Measurements from ENCODE around the gene MDM4.
"Not testable (repeated sequence)": the region's sequence is repeated elsewhere in the genome, so short reads cannot be mapped to it uniquely, and the experiment has no call there.

MDM4 gene

GRCh38 chr1:204513117-204513716, 3.0 kb upstream of the MDM4 start:
- DNase-seq (ENCODE audit: low read depth in 1 of 2, low spot score in 1 of 2) = peak in 1 of 2 donors; percentile 21

DNA sequence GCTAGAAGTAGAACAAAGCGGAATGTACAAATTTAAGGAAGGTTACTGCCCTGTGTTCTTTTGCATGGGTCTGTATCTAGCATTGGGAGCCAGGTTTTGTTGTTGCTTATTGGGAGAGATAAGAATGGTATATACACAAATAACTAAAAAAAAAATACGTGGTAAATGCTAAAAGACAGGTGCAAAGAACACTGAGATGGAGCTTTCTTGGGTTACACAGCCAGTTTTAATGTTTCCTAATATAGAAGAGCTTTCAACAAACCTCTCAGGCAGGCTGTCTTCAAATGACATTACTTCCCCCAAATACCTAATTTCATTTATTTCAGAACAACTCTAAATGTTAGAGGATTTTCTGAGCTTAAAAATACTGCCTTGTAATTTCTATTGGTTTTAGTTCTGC, 1.4 kb upstream of the MDM4 start:
- no peak for DNase-seq (ENCODE audit: low read depth in 1 of 2, low spot score in 1 of 2)

DNA sequence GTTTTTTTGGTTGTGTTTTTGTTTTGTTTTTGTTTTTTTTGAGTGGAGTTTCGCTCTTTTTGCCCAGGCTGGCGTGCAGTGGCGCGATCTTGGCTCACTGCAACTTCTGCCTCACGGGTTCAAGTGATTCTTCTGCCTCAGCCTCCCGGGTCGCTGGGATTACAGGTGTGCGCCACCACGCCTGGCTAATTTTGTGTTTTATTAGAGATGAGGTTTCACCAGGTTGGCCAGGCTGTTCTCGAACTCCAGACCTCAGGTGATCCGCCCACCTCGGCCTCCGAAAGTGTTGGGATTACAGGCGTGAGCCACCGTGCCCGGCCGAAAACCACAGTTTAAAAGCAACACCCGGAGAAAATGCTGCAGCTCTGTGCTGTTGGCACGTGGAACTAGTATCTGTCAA, 1.2 kb downstream of the MDM4 start:
- DNase-seq (ENCODE audit: low read depth in 1 of 2, low spot score in 1 of 2) = not testable (repeated sequence)

- DNase-seq (ENCODE audit: low read depth in 1 of 2, low spot score in 1 of 2) = peak in 1 of 2 donors; percentile 43
Observed at GRCh38 chr1:204520834-204521709, 4.9 kb downstream of the MDM4 start.

GRCh38 chr1:204521941-204522521, 5.8 kb downstream of the MDM4 start:
- not testable (repeated sequence) for DNase-seq (ENCODE audit: low read depth in 1 of 2, low spot score in 1 of 2)

DNA sequence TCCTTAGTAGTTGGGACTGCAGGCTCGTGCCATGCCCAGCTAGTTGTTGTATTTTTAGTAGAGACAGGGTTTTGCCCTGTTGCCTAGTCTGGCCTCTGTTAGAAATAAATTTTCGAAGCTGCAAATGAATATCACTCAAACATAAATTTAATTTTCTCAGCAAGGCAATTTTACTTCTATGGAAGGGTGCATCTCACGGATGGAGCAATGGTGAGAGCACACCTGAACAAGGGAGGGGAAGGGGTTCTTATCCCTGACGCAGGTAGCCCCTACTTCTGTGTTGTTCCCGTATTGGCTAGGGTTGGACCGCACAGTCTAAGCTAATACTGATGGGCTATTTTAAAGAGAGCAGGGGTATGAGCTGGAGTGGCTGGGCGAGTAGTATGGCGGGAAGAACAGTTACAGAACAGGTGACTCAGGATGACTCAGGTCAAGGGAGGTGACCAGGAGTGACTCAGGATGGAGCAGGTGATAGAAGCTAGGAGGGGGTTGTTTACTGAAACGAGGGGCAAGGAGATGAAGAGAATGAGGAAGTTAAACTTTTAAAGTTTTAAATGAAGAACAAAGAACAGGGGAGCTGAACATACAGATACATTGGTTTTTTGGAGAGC, 7.5 kb downstream of the MDM4 start:
- DNase-seq (ENCODE audit: low read depth in 1 of 2, low spot score in 1 of 2) = no peak

DNA sequence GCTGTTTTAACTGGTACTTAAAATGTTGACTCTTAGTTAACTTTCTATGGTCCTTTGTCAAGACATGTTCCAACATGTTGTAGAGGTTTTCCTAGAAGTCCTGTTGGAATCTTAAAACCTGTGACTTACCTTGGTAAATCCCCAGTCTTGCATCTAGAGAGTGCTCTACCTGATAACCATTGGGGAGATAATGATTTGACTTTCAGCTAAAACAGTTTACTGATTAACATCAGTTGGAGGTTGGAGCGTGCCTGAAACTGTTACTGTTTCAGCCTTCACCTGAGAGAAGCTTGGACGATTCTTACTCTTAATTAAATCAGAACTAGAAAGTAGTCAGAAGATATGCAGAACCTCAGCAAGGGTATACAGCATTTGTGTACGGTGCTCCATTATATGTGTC, 8.8 kb downstream of the MDM4 start:
- DNase-seq (ENCODE audit: low read depth in 1 of 2, low spot score in 1 of 2) = no peak

DNA sequence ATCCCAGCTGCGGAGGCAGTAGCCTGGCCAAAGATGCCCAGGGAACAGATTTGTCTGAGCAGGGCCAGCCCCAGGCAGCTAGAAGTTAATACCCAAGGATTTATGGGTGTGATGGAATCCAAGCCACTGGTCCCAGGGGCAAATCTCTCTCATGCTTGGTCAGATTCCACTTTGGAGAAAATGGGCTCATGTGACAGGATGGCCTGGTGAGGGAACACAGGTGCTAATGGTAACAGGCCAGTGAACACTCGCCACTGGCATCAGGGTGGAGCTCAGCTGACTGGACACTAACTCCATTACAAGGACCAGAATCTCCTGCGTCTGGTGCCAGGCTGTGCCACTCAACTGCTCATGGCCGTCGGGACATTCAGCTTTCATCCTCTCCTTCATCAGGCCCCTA, 12.0 kb downstream of the MDM4 start:
- no peak for DNase-seq (ENCODE audit: low read depth in 1 of 2, low spot score in 1 of 2)

DNA sequence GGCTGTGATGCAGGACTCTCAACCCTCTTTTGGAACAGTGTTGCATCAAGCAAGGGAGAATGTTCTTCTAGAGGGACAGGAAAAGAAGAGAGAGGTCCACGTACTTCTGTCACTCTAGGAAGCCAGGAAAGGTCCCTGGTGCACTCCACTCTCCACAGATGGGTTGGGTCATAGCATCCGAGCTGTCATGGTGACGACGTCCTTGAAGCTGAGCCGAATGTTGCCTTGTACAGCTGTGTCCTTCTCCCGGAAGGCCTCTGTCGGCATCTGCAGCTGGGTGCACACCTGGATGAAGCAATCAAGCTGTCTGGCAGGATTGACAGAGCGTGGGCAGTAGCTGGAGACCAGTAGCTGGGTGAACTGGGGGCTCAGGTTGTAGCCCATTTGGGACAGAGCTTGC, 12.5 kb downstream of the MDM4 start:
- no peak for DNase-seq (ENCODE audit: low read depth in 1 of 2, low spot score in 1 of 2)

- DNase-seq (ENCODE audit: low read depth in 1 of 2, low spot score in 1 of 2) = no peak
Observed at GRCh38 chr1:204529371-204529895, 13.2 kb downstream of the MDM4 start.

DNA sequence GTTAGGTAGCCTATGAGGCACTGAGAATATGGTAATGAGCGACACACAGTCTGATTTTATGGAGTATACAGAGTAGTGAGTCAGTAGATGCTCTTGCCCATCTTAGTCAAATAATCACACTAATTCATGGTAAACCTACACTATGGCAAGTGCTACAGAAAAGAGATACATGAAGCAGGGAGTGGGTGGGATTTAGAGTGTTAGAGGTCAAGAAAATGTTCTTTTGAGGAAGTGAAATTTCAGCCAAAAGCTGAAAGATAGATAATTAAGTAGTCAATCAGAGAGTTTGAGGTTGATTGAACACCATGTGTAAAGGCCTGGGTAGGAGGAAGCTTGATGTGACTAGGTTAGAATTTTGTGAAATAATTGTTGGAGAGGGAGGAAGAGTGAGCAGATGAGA, 14.7 kb downstream of the MDM4 start:
- DNase-seq (ENCODE audit: low read depth in 1 of 2, low spot score in 1 of 2) = no peak

- DNase-seq (ENCODE audit: low read depth in 1 of 2, low spot score in 1 of 2) = no peak
Observed at GRCh38 chr1:204532832-204533231, 16.6 kb downstream of the MDM4 start.

DNA sequence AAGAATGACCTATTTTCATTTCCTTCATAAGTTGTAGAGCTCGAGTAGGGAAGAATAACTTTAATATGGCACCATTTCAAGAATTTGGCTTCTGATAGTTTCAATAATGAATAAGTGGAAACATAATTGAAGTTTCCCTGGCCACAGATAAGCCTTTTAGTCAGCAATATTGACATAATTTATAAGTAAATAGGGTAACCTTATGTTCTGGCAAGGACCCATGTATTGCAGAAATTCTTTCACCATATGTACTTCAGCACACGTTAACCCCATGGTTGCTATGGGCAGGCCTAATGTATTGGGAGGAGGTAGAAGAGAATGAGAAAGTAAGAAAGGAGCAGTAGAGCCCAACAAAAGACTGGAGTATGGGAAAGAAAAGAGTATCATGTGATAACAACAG, 25.4 kb downstream of the MDM4 start:
- no peak for DNase-seq (ENCODE audit: low read depth in 1 of 2, low spot score in 1 of 2)

DNA sequence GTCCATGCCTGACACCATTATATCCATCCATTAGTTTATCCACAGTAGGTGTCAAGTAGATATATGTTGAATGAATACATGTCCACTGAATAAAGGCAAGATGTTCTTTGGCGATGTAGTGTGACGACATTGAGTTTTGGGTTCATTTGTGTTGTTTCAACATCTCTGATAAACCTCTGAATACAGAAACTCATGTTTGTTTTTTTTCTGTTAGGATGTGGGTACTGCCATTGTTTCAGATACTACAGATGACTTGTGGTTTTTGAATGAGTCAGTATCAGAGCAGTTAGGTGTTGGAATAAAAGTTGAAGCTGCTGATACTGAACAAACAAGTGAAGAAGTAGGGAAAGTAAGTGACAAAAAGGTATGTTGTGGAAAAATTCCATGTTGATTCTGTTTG, 28.1 kb downstream of the MDM4 start:
- DNase-seq (ENCODE audit: low read depth in 1 of 2, low spot score in 1 of 2) = no peak

- DNase-seq (ENCODE audit: low read depth in 1 of 2, low spot score in 1 of 2) = no peak
Observed at GRCh38 chr1:204545202-204545601, 29.0 kb downstream of the MDM4 start.

DNA sequence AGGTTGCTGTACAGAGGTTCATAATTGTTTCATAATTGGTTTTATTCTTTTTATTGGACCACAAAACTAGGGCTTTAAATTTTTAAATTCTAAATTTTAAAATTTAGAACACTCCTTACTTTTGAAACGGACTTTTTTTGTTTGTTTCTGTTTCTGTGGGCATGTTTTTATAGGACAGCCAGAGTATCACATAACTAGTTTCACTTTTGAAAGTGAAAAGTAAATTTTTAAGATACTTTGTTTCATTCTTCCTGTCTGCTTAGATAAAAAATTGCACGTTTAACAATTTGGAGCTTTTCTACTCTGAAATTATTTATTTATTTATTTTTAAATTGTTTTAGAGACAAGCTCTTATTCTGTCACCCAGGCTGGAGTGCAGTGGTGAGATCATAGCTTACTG, 29.7 kb downstream of the MDM4 start:
- no peak for DNase-seq (ENCODE audit: low read depth in 1 of 2, low spot score in 1 of 2)

DNA sequence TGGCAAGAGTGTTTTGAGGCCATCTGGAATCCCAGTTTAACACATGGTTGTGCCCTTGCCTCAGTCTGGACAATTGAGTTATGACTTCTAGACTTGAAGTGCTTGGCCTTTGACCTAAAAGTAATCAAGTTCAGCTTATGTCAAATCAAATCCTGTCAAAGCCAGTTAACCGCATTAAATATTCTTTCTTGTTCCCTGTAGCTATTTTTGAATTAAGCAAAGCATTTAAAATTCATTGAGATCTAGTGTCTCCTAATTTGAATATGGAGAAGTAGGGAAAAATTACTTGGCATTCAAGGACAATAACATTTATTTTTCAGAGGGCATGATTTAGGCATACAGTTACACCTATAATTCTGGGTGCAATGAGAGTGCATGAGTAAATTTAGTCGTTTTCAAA, 32.1 kb downstream of the MDM4 start:
- no peak for DNase-seq (ENCODE audit: low read depth in 1 of 2, low spot score in 1 of 2)

GRCh38 chr1:204549313-204549712, 33.1 kb downstream of the MDM4 start:
- DNase-seq (ENCODE audit: low read depth in 1 of 2, low spot score in 1 of 2) = no peak

DNA sequence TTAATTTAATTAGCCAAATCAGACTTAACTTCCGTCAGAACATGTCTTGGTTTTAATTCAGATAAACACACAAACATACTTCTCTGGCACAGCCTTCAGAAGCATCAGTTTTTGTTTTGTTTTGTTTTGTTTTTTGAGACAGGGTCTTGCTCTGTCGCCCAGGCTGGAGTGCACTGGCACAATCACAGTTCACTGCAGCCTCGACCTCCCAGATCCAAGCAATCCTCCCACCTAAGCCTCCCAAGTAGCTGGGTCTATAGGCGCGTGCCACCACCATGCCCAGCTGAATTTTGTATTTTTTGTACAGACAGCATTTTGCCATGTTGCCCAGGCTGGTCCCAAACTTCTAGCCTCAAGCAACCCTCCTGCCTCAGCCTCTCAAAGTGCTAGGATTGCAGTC, 34.7 kb downstream of the MDM4 start:
- DNase-seq (ENCODE audit: low read depth in 1 of 2, low spot score in 1 of 2) = no peak

DNA sequence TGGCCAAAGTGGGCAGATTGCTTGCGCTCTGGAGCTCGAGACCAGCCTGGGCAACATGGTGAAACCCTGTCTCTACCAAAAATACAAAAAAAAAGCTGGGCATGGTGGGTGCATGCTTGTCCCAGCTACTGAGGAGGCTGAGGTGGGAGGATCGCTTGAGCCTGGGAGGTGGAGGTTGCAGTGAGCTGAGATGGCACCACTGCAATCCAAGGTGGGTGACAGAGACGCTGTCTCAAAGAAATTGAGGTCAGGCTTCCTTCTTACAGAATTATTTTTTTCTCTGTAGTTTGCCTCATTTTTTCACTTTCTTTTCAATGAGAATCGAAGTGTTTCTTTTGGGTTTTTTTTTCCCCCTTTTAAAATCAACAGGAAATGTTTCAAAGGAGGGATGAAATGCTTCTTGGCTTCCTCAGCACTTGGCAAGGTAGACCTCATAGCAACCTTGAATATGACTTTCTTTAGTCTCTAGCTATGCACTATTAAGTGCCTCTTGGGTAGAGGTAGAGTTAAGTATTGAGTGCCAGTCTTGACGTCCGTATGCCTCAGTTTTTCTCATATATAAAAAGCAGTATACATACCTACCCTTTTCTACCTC, 40.3 kb downstream of the MDM4 start:
- DNase-seq (ENCODE audit: low read depth in 1 of 2, low spot score in 1 of 2) = no peak

DNA sequence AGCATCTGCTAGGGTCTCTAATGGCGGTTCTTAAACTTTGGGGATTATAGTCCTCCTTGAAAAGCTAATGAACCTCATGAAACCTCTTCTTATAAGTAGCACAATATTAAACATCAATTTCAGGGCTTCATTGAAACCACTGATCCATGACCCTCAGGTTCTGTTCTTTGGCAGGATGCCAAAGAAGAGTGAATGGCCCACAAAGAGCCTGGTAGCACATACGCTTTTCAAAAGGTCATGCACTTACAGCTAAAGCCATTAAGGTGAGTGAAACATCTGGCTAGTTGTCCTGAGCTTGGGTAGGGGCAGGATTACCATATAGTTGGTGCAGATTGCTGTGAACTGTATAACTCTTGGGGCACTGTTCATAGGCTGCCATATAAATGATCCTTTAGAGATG, 42.3 kb downstream of the MDM4 start:
- no peak for DNase-seq (ENCODE audit: low read depth in 1 of 2, low spot score in 1 of 2)
